Measurements from ENCODE around the gene FGFRL1. TPM values are rescaled to one million over a fixed set of nuclear protein-coding genes. Genes with fewer than 3 reads are reported as not detected.

FGFRL1 gene
- total RNA-seq, 4 donors from 2014 or later: 59.0 to 93.9 (median 77.2) TPM

- 83 to 90% methylated on average over 12 to 14 of the region's 14 CpGs for WGBS, 2 donors
- H3K4me1 ChIP-seq: no peaks in the 10 kb centered on the region
- H3K36me3 ChIP-seq: no peaks in the 10 kb centered on the region
- intact Hi-C loops (cut with DNase I): no loop called here
- H3K4me3 ChIP-seq (replicated peaks in 1 of 3): no peak overlapping the region
- no peak for DNase-seq
- H3K27ac ChIP-seq: no peak overlapping the region
- no peaks in the 10 kb centered on the region for H3K27me3 ChIP-seq
- H3K9me3 ChIP-seq: no peaks in the 10 kb centered on the region
- no peak for TF ChIP-seq POLR2A (IDR thresholded peaks at IDR 0.05)
- TF ChIP-seq, protein P1, sequence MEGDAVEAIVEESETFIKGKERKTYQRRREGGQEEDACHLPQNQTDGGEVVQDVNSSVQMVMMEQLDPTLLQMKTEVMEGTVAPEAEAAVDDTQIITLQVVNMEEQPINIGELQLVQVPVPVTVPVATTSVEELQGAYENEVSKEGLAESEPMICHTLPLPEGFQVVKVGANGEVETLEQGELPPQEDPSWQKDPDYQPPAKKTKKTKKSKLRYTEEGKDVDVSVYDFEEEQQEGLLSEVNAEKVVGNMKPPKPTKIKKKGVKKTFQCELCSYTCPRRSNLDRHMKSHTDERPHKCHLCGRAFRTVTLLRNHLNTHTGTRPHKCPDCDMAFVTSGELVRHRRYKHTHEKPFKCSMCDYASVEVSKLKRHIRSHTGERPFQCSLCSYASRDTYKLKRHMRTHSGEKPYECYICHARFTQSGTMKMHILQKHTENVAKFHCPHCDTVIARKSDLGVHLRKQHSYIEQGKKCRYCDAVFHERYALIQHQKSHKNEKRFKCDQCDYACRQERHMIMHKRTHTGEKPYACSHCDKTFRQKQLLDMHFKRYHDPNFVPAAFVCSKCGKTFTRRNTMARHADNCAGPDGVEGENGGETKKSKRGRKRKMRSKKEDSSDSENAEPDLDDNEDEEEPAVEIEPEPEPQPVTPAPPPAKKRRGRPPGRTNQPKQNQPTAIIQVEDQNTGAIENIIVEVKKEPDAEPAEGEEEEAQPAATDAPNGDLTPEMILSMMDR (IDR thresholded peaks at IDR 0.05): no peak
Observed at GRCh38 chr4:1061056-1061700, 49.8 kb downstream of the FGFRL1 start.

DNA sequence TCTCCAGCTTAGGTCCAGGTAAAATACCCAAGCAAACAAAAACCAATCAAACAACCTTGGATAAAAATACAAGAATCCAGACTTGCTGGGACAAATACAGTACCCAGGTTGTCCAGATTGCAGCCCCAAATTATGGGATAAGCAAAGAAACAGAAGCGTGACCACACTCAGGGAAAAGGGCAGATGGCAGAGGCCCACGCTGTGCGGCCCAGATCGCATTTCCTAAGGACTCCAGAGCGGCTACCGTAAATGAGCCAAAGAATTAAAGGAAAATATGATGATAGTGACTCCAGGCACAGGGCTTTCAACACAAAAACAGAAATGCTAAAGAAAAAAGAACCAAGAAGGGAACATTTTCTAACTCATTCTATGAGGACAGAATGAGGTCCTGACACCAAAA, 50.3 kb downstream of the FGFRL1 start:
- intact Hi-C loops (cut with DNase I): no loop called here
- no peaks in the 10 kb centered on the region for H3K36me3 ChIP-seq
- no peak overlapping the region for H3K27ac ChIP-seq
- H3K27me3 ChIP-seq: no peaks in the 10 kb centered on the region
- no peaks in the 10 kb centered on the region for H3K9me3 ChIP-seq
- no peak for TF ChIP-seq POLR2A (IDR thresholded peaks at IDR 0.05)
- TF ChIP-seq, protein P1 (IDR thresholded peaks at IDR 0.05): no peak
- WGBS, 2 donors: 76 to 82% methylated on average over 6 of the region's 6 CpGs
- H3K4me1 ChIP-seq: no peaks in the 10 kb centered on the region
- no peak overlapping the region for H3K4me3 ChIP-seq (replicated peaks in 1 of 3)
- no peak for DNase-seq

GRCh38 chr4:1062419-1062818, 51.0 kb downstream of the FGFRL1 start:
- Histone ChIP-seq H3K4me3 (replicated peaks in 1 of 3) (no peak overlapping the region), H3K27ac (no peak overlapping the region), H3K36me3 (no peaks in the 10 kb centered on the region), H3K4me1 (no peaks in the 10 kb centered on the region), H3K9me3 (no peaks in the 10 kb centered on the region), H3K27me3 (no peaks in the 10 kb centered on the region)
- intact Hi-C loops (cut with DNase I): no loop called here
- 69 to 79% methylated on average over 7 of the region's 7 CpGs for WGBS, 2 donors
- no peak for DNase-seq
- TF ChIP-seq, protein P1 (IDR thresholded peaks at IDR 0.05): no peak
- TF ChIP-seq POLR2A (IDR thresholded peaks at IDR 0.05): no peak

DNA sequence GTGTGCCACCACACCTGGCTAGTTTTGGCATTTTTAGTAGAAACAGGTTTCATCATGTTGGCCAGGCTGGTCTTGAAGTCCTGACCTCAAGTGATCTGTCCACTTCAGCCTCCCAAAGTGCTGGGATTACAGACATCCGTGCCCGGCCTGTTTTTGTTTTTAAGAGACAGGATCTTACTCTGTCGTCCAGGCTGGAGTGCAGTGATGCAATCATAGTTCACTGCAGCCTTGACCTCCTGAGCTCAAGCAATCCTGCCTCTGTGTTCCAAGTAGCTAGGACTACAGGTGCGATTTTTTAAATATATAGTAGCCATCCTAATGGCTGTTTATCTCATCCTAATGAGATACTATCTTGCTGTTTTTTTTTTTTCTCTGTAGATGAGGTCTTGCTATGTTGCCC, 54.3 kb downstream of the FGFRL1 start:
- no peaks in the 10 kb centered on the region for H3K4me1 ChIP-seq
- no peak overlapping the region for H3K27ac ChIP-seq
- H3K36me3 ChIP-seq: no peaks in the 10 kb centered on the region
- TF ChIP-seq, protein P1 (IDR thresholded peaks at IDR 0.05): no peak
- TF ChIP-seq POLR2A (IDR thresholded peaks at IDR 0.05): no peak
- H3K9me3 ChIP-seq: no peaks in the 10 kb centered on the region
- WGBS, 2 donors: 10 to 22% methylated on average over 4 of the region's 4 CpGs
- no peak for DNase-seq
- no peak overlapping the region for H3K4me3 ChIP-seq (replicated peaks in 1 of 3)
- intact Hi-C loops (cut with DNase I): no loop called here
- no peaks in the 10 kb centered on the region for H3K27me3 ChIP-seq

GRCh38 chr4:1069394-1069793, 58.0 kb downstream of the FGFRL1 start:
- Histone ChIP-seq H3K4me3 (replicated peaks in 1 of 3) (no peak overlapping the region), H3K4me1 (no peaks in the 10 kb centered on the region), H3K36me3 (no peaks in the 10 kb centered on the region), H3K27me3 (no peaks in the 10 kb centered on the region), H3K27ac (no peak overlapping the region), H3K9me3 (no peaks in the 10 kb centered on the region)
- intact Hi-C loops (cut with DNase I): no loop called here
- no peak for DNase-seq
- WGBS, 2 donors: 87 to 89% methylated on average over 7 of the region's 7 CpGs
- TF ChIP-seq POLR2A (IDR thresholded peaks at IDR 0.05): no peak
- TF ChIP-seq, protein P1 (IDR thresholded peaks at IDR 0.05): no peak
